IPS DF 19.7 (cell line): ENCODE data around the gene TOB1.
"Not testable (repeated sequence)": the region's sequence is repeated elsewhere in the genome, so short reads cannot be mapped to it uniquely, and the experiment has no call there.

Source experiments
- DNase-seq: peaks from one replicate; pipeline ENCODE4 v3.0.0-alpha.2; 2013; ENCODE audit warnings: low read depth, low spot score

Gene TOB1

GRCh38 chr17:50868602-50869001 is 2.4 kb upstream of the TOB1 start:
- DNase-seq: no peak

GRCh38 chr17:50868140-50868438 is 1.9 kb upstream of the TOB1 start:
- DNase-seq: no peak

- peak; percentile 96 for DNase-seq
These were observed 1.4 kb upstream of the TOB1 start for GRCh38 chr17:50867363-50868139.

GRCh38 chr17:50866950-50867362 is 802 bp upstream of the TOB1 start:
- no peak for DNase-seq

GRCh38 chr17:50865868-50866260 is 290 bp downstream of the TOB1 start:
- DNase-seq: no peak

- no peak for DNase-seq
These were observed 890 bp downstream of the TOB1 start for GRCh38 chr17:50865060-50865867.

GRCh38 chr17:50864747-50865059 is 1.5 kb downstream of the TOB1 start:
- no peak for DNase-seq

GRCh38 chr17:50863931-50864330 is 2.2 kb downstream of the TOB1 start:
- DNase-seq: no peak

- no peak for DNase-seq
These were observed 2.8 kb downstream of the TOB1 start for GRCh38 chr17:50863221-50863843.

- DNase-seq: no peak
These were observed 4.2 kb downstream of the TOB1 start for GRCh38 chr17:50861822-50862528.

GRCh38 chr17:50861334-50861676 is 4.8 kb downstream of the TOB1 start:
- DNase-seq: no peak

- not testable (repeated sequence) for DNase-seq
These were observed 6.4 kb downstream of the TOB1 start for GRCh38 chr17:50859727-50860126.

GRCh38 chr17:50858486-50859225 is 7.5 kb downstream of the TOB1 start:
- DNase-seq: no peak

- no peak for DNase-seq
These were observed 9.7 kb downstream of the TOB1 start for GRCh38 chr17:50856431-50856830.

- no peak for DNase-seq
These were observed 10.3 kb downstream of the TOB1 start for GRCh38 chr17:50855708-50856330.

GRCh38 chr17:50853781-50854180 is 12.4 kb downstream of the TOB1 start:
- DNase-seq: no peak

- no peak for DNase-seq
These were observed 13.0 kb downstream of the TOB1 start for GRCh38 chr17:50853015-50853615.

GRCh38 chr17:50850640-50851039 is 15.5 kb downstream of the TOB1 start:
- no peak for DNase-seq

GRCh38 chr17:50848711-50849110 is 17.4 kb downstream of the TOB1 start:
- no peak for DNase-seq

- no peak for DNase-seq
These were observed 18.1 kb downstream of the TOB1 start for GRCh38 chr17:50848039-50848438.

- DNase-seq: no peak
These were observed 18.6 kb downstream of the TOB1 start for GRCh38 chr17:50847566-50847965.
